Fibroblast of pulmonary artery (primary cell): Measurements from ENCODE around the gene GPR15.

Experiments used
- DNase-seq: peaks from one replicate; pipeline ENCODE4 v3.0.0-alpha.2; 2010; ENCODE audit warnings: low read depth
- H3K4me3 ChIP-seq: replicated peaks from 2 replicates; pipeline ENCODE4 v1.5.1; 2011; ENCODE audit warnings: low read depth, mild to moderate bottlenecking, control low read depth, low read length, moderate library complexity
- CTCF ChIP-seq: IDR thresholded peaks from 2 replicates; pipeline ENCODE4 v1.5.1; 2011; ENCODE audit warnings: mild to moderate bottlenecking, control low read depth, low read length, inconsistent platforms; ENCODE audit errors: missing control alignments

The GPR15 gene

GRCh38 chr3:98529856-98530459, 1.8 kb upstream of the GPR15 start:
- H3K4me3 ChIP-seq: no peak overlapping the region
- no peak for DNase-seq
- no peak for TF ChIP-seq CTCF

GRCh38 chr3:98530676-98531075, 1.1 kb upstream of the GPR15 start:
- no peak for TF ChIP-seq CTCF
- no peak for DNase-seq
- H3K4me3 ChIP-seq: no peak overlapping the region

GRCh38 chr3:98532275-98532637, 478 bp downstream of the GPR15 start:
- no peak overlapping the region for H3K4me3 ChIP-seq
- no peak for DNase-seq
- no peak for TF ChIP-seq CTCF

GRCh38 chr3:98532709-98533571, 1.2 kb downstream of the GPR15 start:
- DNase-seq: no peak
- TF ChIP-seq CTCF: no peak
- no peak overlapping the region for H3K4me3 ChIP-seq

GRCh38 chr3:98534168-98534567, 2.4 kb downstream of the GPR15 start:
- no peak for DNase-seq
- no peak overlapping the region for H3K4me3 ChIP-seq
- no peak for TF ChIP-seq CTCF

GRCh38 chr3:98534734-98535133, 3.0 kb downstream of the GPR15 start:
- no peak for DNase-seq
- no peak for TF ChIP-seq CTCF
- H3K4me3 ChIP-seq: no peak overlapping the region
